ENCODE results near the gene ABCD2. TPM values are rescaled to one million over a fixed set of nuclear protein-coding genes. Genes with fewer than 3 reads are reported as not detected.
"Not testable (repeated sequence)": the region's sequence is repeated elsewhere in the genome, so short reads cannot be mapped to it uniquely, and the experiment has no call there.

ABCD2 gene
- total RNA-seq (5.1 TPM), polyA plus RNA-seq (1.4 TPM)

- no peaks in the 10 kb centered on the region for H3K36me3 ChIP-seq (ENCODE audit: insufficient read depth)
- H3K4me1 ChIP-seq (ENCODE audit: insufficient read depth), result no peaks in the 10 kb centered on the region
- peak within 1 kb of the TSS; percentile 56 for H3K27ac ChIP-seq (ENCODE audit: low read depth)
- H3K4me3 ChIP-seq (ENCODE audit: low read depth, low read length), result peak within 1 kb of the TSS; percentile 44
- peak; percentile 68 for DNase-seq (ENCODE audit: extremely low spot score)
- under 1% methylated on average over 20 of the region's 20 CpGs for WGBS
Observed at GRCh38 chr12:39619660-39620433, at the start of gene ABCD2. Gene ABCD2, minus strand, starts transcription at chr12:39619803. Its CDS starts 188 bp downstream, at chr12:39619615.

GRCh38 chr12:39660101-39660500 is 40.5 kb upstream of the ABCD2 start:
- Histone ChIP-seq H3K4me3 (ENCODE audit: low read depth, low read length) (no peak overlapping the region), H3K27ac (ENCODE audit: low read depth) (no peak overlapping the region), H3K36me3 (ENCODE audit: insufficient read depth) (no peaks in the 10 kb centered on the region), H3K4me1 (ENCODE audit: insufficient read depth) (no peaks in the 10 kb centered on the region)
- WGBS, result 91% methylated on average over 2 of the region's 2 CpGs
- DNase-seq (ENCODE audit: extremely low spot score), result no peak

- H3K4me3 ChIP-seq (ENCODE audit: low read depth, low read length), result no peak overlapping the region
- H3K4me1 ChIP-seq (ENCODE audit: insufficient read depth), result no peaks in the 10 kb centered on the region
- no peaks in the 10 kb centered on the region for H3K36me3 ChIP-seq (ENCODE audit: insufficient read depth)
- no peak for DNase-seq (ENCODE audit: extremely low spot score)
- no peak overlapping the region for H3K27ac ChIP-seq (ENCODE audit: low read depth)
Observed at GRCh38 chr12:39647383-39647782, 27.8 kb upstream of the ABCD2 start.

GRCh38 chr12:39646963-39647362 is 27.4 kb upstream of the ABCD2 start:
- 66% methylated on average over 2 of the region's 2 CpGs for WGBS
- H3K4me3 ChIP-seq (ENCODE audit: low read depth, low read length), result no peak overlapping the region
- no peaks in the 10 kb centered on the region for H3K4me1 ChIP-seq (ENCODE audit: insufficient read depth)
- H3K36me3 ChIP-seq (ENCODE audit: insufficient read depth), result no peaks in the 10 kb centered on the region
- no peak overlapping the region for H3K27ac ChIP-seq (ENCODE audit: low read depth)
- no peak for DNase-seq (ENCODE audit: extremely low spot score)

- no peak for DNase-seq (ENCODE audit: extremely low spot score)
- WGBS, result 68% methylated on average over 1 of the region's 1 CpG
- no peaks in the 10 kb centered on the region for H3K4me1 ChIP-seq (ENCODE audit: insufficient read depth)
Observed at GRCh38 chr12:39643052-39643451, 23.4 kb upstream of the ABCD2 start.

GRCh38 chr12:39638840-39639239 is 19.2 kb upstream of the ABCD2 start:
- H3K36me3 ChIP-seq (ENCODE audit: insufficient read depth), result no peaks in the 10 kb centered on the region
- 81% methylated on average over 2 of the region's 2 CpGs for WGBS
- H3K4me3 ChIP-seq (ENCODE audit: low read depth, low read length), result no peak overlapping the region
- H3K4me1 ChIP-seq (ENCODE audit: insufficient read depth), result no peaks in the 10 kb centered on the region
- no peak for DNase-seq (ENCODE audit: extremely low spot score)
- no peak overlapping the region for H3K27ac ChIP-seq (ENCODE audit: low read depth)

More at GRCh38 chr12:39643052-39643451, 23.4 kb upstream of the ABCD2 start:
- Histone ChIP-seq H3K36me3 (ENCODE audit: insufficient read depth) (no peaks in the 10 kb centered on the region), H3K4me3 (ENCODE audit: low read depth, low read length) (no peak overlapping the region), H3K27ac (ENCODE audit: low read depth) (no peak overlapping the region)

- H3K36me3 ChIP-seq (ENCODE audit: insufficient read depth), result no peaks in the 10 kb centered on the region
- no peak overlapping the region for H3K27ac ChIP-seq (ENCODE audit: low read depth)
- H3K4me3 ChIP-seq (ENCODE audit: low read depth, low read length), result no peak overlapping the region
- no peaks in the 10 kb centered on the region for H3K4me1 ChIP-seq (ENCODE audit: insufficient read depth)
- no peak for DNase-seq (ENCODE audit: extremely low spot score)
Observed at GRCh38 chr12:39638178-39638577, 18.6 kb upstream of the ABCD2 start.

GRCh38 chr12:39632670-39633069 is 13.1 kb upstream of the ABCD2 start:
- no peaks in the 10 kb centered on the region for H3K4me1 ChIP-seq (ENCODE audit: insufficient read depth)
- H3K4me3 ChIP-seq (ENCODE audit: low read depth, low read length), result no peak overlapping the region
- no peaks in the 10 kb centered on the region for H3K36me3 ChIP-seq (ENCODE audit: insufficient read depth)
- no peak for DNase-seq (ENCODE audit: extremely low spot score)
- no peak overlapping the region for H3K27ac ChIP-seq (ENCODE audit: low read depth)

GRCh38 chr12:39628836-39629235 is 9.2 kb upstream of the ABCD2 start:
- peak overlapping the region; percentile 10 for H3K27ac ChIP-seq (ENCODE audit: low read depth)
- no peaks in the 10 kb centered on the region for H3K36me3 ChIP-seq (ENCODE audit: insufficient read depth)
- 64% methylated on average over 1 of the region's 1 CpG for WGBS
- H3K4me1 ChIP-seq (ENCODE audit: insufficient read depth), result no peaks in the 10 kb centered on the region
- H3K4me3 ChIP-seq (ENCODE audit: low read depth, low read length), result no peak overlapping the region
- DNase-seq (ENCODE audit: extremely low spot score), result no peak

- H3K4me3 ChIP-seq (ENCODE audit: low read depth, low read length), result no peak overlapping the region
- H3K4me1 ChIP-seq (ENCODE audit: insufficient read depth), result no peaks in the 10 kb centered on the region
- no peak overlapping the region for H3K27ac ChIP-seq (ENCODE audit: low read depth)
- no peak for DNase-seq (ENCODE audit: extremely low spot score)
- no peaks in the 10 kb centered on the region for H3K36me3 ChIP-seq (ENCODE audit: insufficient read depth)
- 81% methylated on average over 1 of the region's 1 CpG for WGBS
Observed at GRCh38 chr12:39627914-39628313, 8.3 kb upstream of the ABCD2 start.

- Histone ChIP-seq H3K36me3 (ENCODE audit: insufficient read depth) (no peaks in the 10 kb centered on the region), H3K27ac (ENCODE audit: low read depth) (no peak overlapping the region), H3K4me3 (ENCODE audit: low read depth, low read length) (no peak overlapping the region), H3K4me1 (ENCODE audit: insufficient read depth) (no peaks in the 10 kb centered on the region)
- no peak for DNase-seq (ENCODE audit: extremely low spot score)
- 89% methylated on average over 20 of the region's 20 CpGs for WGBS
Observed at GRCh38 chr12:39626033-39626814, 6.6 kb upstream of the ABCD2 start.

- no peak overlapping the region for H3K4me3 ChIP-seq (ENCODE audit: low read depth, low read length)
- WGBS, result 76% methylated on average over 1 of the region's 1 CpG
- no peak overlapping the region for H3K27ac ChIP-seq (ENCODE audit: low read depth)
- no peaks in the 10 kb centered on the region for H3K36me3 ChIP-seq (ENCODE audit: insufficient read depth)
- no peaks in the 10 kb centered on the region for H3K4me1 ChIP-seq (ENCODE audit: insufficient read depth)
- DNase-seq (ENCODE audit: extremely low spot score), result no peak
Observed at GRCh38 chr12:39623919-39624318, 4.3 kb upstream of the ABCD2 start.

- WGBS, result 94% methylated on average over 10 of the region's 10 CpGs
- H3K4me1 ChIP-seq (ENCODE audit: insufficient read depth); H3K27ac ChIP-seq (ENCODE audit: low read depth); H3K36me3 ChIP-seq (ENCODE audit: insufficient read depth); H3K4me3 ChIP-seq (ENCODE audit: low read depth, low read length); DNase-seq (ENCODE audit: extremely low spot score): not testable (repeated sequence)
Observed at GRCh38 chr12:39623160-39623559, 3.6 kb upstream of the ABCD2 start.

GRCh38 chr12:39622306-39622705 is 2.7 kb upstream of the ABCD2 start:
- Histone ChIP-seq H3K4me3 (ENCODE audit: low read depth, low read length) (no peak overlapping the region), H3K36me3 (ENCODE audit: insufficient read depth) (no peaks in the 10 kb centered on the region), H3K27ac (ENCODE audit: low read depth) (no peak overlapping the region), H3K4me1 (ENCODE audit: insufficient read depth) (no peaks in the 10 kb centered on the region)
- WGBS, result 58% methylated on average over 1 of the region's 1 CpG
- DNase-seq (ENCODE audit: extremely low spot score), result no peak
